Right renal cortex interstitium (tissue), 3 donors: Measurements from ENCODE around the gene ADARB1. TPM values are rescaled to one million over a fixed set of nuclear protein-coding genes. Genes with fewer than 3 reads are reported as not detected.

Experiments used
- DNase-seq, 3 donors: peaks; one replicate each; pipeline ENCODE4 v3.0.0-alpha.2; 2013; ENCODE audit warnings: low read depth in 3 of 3, low spot score in 2 of 3
- polyA plus RNA-seq, 3 donors: library from polyadenylated mRNA; unstranded; fragments of 120-200 nt; gene quantifications; one replicate each; pipeline ENCODE4 v1.2.1, GENCODE V29; 2013; ENCODE audit not compliant: insufficient read length in 3 of 3

Gene ADARB1
- polyA plus RNA-seq, 3 donors = 14.0 to 15.7 (median 14.8) TPM

DNA sequence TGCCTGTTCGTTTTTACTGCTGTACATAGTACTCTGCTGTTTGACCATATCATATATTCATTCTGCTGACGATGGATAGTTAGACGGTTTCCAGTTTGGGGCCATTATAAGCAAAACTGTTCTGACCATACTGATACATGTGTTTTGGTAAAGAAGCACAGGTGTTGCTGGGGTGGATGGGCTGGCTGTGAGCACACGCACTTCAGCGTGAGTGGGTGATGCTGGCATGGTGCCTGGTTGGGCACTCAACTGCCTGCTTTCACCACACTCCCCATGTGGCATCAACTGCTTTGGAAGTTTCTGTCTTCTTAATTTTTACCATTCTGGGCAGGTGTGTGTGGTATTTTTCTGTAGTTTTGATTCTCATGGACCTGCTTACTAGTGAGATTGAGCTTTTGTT, 37.3 kb downstream of the ADARB1 start:
- no peak for DNase-seq

DNA sequence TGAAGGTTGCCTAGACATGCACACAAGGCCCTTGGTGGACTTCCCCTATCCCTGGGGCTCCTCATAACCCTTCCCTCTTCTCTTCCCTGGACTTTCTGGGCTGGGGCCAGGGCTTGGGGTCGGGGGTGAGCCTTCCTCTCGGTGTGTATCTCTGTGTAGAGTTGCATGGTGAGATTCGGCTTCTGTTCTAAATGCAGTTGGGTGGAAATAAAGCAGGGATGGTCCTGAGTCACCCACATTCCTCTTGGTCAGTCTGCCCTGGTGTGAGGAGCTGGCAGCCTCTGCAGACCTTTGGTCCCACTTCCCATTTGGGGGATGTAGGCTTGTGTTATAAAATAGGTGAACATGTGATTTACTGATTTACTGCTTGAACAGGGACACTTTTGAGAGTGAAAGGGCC, 38.0 kb downstream of the ADARB1 start:
- DNase-seq = no peak

- no peak for DNase-seq
Observed at GRCh38 chr21:45113543-45113942, 39.2 kb downstream of the ADARB1 start.

DNA sequence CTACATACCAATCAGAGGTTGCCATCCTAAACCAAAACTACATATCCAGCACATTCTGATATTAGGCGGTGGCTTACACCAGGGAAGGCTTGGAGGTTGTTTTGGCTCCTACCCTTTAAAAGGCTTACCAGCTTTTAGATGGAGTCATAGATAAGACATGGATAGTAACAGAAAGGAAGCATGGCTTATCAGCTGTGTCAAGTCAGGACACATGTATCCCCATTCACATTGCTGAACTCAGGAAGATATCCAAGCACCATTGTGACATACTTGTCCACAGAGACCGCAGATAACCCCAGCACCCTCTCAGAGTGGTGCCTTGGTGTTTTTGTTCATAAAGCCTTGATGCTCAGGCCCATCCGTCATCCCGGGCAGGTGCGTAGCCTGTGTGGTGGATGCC, 39.7 kb downstream of the ADARB1 start:
- DNase-seq = no peak

DNA sequence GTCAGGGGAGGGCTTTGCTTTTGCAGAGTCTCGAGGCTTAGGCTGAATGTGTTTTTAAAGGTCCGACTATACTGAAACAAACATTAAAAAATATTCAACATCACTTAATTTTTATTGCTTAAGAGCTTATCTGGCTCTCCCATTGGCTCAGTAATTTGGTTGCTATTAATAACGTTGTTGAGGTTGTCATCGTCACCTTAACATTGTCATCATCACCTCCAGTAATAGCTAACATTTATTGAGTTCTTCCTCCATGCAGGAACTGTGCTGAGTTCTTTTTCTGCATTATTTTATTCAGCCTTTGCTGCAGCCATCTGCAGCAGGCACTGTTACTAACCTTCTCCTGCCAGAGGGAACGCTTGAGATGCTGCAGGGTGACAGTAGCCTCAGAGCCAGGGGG, 40.1 kb downstream of the ADARB1 start:
- no peak for DNase-seq

DNA sequence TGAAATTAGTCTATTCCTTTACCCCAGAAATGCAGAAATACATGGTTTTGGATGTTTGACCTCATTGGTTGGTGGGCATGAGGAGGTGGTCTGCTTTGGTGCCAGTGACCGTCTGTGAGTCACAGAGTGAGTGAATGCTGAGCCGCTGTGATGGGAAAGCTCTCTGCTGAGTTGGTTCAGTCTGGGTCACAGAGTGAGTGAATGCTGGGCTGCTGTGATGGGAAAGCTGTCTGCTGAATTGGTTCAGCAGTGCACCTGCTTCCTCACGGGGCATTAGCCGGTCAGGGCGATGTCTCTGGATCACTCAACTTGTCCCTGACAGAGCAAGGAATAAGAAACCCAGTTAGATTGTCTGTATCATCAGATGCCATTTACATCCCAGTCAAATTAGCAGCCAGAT, 40.8 kb downstream of the ADARB1 start:
- DNase-seq = no peak

DNA sequence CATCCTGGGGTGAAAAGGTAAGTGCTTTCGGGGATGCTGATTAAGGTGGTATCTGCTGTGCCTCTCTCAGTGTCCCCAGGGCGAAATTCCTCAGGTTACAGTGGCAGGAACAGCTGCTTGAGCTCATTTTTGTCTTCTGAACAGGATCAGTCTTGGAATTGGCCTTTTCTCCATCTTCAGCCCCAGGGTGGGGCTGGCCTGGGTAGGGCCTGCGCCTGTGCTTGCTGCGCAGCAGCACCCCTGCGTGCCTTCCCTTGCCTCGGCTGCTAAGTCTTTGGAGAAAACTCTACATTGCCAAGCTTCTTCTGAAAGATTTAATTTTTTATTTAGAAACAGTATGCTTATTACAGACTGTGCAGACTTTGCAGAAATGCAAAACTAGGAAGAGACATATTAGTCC, 41.7 kb downstream of the ADARB1 start:
- DNase-seq = no peak

- DNase-seq = no peak
Observed at GRCh38 chr21:45117314-45117713, 42.9 kb downstream of the ADARB1 start.

DNA sequence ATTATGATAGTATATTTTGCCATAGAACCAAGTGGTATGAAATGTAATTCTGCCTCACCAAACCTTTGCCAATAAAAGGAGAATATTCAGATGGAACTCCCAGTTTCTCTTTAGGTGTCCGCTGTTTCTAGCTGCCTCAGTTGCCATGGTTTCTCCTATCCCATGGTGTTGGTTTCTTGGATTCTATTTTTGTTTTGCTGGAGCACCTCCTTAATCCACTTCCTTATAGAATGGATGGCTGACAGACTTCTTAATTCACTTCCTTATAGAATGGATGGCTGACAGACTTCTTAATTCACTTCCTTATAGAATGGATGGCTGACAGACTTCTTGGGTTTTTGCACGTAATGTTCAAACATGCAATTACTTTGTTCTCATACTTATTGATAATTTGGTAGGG, 43.7 kb downstream of the ADARB1 start:
- no peak for DNase-seq

GRCh38 chr21:45119812-45120211, 45.4 kb downstream of the ADARB1 start:
- DNase-seq = no peak

- no peak for DNase-seq
Observed at GRCh38 chr21:45120975-45121374, 46.6 kb downstream of the ADARB1 start.

- no peak for DNase-seq
Observed at GRCh38 chr21:45122030-45122429, 47.6 kb downstream of the ADARB1 start.

DNA sequence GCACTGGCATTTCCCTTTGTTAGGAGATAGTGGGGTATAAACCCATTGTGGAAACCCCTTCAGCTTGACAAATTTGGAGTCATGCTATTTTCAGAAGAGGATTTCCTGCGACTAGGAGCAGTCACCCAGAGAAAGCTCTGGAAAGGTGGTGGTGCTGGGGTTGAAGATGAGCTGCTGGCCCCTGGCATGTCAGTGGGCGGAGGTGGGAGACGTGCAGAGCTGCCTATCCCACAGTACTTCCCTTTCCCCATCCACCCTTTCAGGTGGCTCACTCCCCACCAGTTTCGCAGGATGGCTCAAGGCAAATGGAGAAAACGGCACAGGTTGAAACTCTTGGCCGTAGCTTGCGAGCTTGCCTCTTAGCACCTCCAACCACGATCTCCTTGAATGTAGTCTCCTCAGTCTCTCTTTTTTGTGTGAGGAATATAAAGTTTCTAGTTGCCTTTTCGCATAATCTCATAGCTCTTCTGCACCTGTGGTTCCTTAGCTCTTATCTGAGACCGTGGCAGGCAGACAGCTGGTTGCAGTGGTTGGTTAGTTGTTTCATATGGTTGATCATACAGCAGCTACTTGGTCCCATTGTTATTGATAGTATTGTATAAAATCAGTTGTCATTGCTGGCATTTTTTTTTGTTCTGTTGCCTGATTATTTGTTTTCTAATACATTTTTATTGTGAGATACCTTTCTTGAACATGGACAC, 48.2 kb downstream of the ADARB1 start:
- no peak for DNase-seq

DNA sequence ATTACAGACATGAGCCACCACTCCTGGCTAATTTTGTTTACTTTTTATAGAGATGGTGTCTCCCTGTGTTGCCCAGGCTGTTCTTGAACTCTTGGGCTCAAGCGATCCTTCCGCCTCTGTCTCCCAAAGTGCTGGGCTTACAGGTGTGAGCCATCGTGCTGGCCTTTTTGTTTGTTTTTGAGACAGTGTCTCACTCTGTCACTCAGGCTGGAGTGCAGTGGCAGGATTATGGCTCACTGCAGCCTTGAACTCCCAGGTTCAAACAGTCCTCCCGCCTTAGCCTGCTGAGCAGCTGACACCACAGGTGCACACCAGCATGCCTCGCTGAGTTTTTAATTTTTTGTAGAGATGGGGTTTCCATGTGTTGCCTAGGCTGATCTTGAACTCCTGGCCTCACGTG, 49.1 kb downstream of the ADARB1 start:
- no peak for DNase-seq

- no peak for DNase-seq
Observed at GRCh38 chr21:45124596-45124995, 50.2 kb downstream of the ADARB1 start.

GRCh38 chr21:45125357-45125756, 51.0 kb downstream of the ADARB1 start:
- DNase-seq = no peak

- DNase-seq = no peak
Observed at GRCh38 chr21:45126204-45126626, 51.8 kb downstream of the ADARB1 start.

DNA sequence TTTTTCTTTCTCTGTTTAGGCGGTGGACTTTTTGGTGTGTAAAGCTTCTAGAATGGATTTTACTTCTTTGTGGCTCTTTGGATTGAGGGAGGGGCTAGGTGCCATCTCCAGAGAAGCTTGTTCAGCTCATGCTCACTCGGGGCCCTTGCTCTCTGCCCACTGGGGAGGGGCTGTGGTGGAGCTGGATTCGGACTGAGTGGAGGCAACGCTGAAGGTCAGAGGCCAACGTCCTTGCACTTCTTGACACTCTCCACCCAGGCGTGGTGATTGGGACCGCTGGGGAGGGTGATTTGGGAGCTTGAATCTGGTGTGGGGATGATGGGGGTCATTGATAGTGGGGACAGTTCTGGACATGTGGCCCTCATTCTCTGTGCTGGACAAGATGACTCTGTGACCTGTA, 52.6 kb downstream of the ADARB1 start:
- no peak for DNase-seq

DNA sequence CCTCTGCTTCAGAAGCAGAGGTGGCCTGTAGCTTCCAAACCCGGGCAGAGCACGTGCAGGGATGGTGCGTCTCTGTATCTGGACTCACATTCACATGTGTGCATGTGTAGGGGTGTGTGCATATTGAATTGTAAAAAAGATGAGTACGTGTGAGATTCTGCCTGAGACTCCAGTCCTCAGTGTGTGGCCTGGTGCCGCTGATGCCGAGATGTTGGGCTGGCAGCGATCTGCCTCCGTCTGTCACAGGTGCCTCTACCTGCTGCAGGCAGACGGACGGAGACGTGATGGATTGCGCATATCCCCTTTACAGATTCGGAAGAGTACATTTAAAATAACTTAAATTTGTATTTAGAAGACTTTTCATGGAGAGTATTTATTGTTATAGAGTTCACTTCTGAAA, 53.6 kb downstream of the ADARB1 start:
- DNase-seq = no peak

DNA sequence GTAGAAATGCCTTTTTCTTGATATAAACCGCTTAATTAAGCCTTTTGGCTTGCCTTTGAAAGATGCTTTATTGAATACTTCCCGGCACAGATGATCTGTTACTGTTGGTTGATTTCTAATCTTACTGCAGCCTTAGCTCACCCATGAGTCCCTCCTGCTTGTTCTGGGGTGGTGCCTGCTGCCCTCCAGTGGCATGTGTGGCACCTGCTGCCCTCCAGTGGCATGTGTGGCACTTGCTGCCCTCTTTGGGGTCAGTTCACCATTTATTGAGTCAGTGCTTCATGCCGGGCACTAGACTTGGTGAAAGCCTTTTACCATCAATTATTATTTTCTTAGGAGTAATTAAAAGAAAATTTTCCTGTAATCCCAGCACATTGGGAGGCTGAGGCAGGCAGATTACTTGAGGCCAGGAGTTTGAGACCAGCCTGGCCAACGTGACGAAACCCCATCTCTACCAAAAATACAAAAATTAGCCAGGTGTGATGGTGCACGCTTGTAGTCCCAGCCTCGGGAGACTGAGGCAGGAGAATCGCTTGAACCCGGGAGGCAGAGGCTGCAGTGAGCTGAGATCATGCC, 54.3 kb downstream of the ADARB1 start:
- no peak for DNase-seq

DNA sequence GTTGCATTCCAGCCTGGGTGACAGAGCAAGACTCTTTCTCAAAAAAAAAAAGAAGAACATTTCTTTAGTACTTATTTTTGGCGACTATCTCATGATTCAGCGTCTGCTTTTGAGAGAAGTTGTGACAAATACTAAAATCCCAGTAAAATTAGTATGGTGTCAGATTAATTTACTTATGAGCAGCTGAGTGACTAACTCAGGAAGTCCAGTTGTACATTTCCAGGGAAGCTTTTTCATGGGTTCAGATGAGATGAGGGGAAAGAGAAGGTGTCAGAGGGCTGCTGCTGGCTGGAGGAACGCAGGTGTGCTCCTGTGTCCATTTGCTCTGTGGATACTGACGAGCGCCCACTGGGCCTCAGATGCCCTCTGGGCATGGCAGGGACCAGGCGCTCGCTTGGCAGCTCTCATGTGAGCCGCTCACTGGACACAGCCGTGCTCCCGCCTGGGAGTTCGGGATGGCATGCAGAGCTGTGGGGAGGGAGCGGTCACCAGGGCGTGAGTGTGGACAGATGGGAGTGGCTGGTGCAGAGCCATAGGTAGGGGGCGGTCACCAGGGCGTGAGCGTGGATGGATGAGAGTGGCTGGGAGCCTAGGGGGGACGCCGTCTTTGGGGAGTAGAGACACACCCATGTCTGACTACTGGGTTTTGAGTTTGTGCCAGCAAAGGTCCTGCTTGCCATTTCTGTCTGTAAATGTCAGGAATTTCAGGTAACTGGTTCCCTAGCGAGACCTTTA, 55.0 kb downstream of the ADARB1 start:
- DNase-seq = no peak

DNA sequence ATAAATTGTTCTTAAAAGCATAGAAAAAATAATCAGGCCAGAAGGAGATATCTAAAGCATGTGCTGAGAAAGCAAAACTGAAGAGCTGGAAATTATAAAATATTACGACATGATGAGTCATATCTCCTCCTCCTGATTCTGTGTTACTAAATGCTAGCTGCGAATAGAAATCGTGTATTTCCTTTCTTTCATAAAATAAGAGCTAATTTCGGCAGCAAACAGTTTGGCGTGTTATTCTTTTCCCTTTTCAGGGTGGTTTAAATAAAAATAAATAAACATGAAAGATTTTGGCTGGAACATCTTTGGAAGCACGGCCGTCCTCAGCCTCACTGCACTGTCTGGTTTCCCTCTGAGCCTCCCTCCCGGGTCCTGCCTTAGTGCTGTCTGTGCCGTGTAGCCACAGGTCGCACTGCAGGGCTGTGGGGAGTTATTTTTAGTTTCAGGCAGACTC, 56.0 kb downstream of the ADARB1 start:
- DNase-seq = no peak
